SK-MEL-5 (cell line): ENCODE results near the gene MYO16. TPM values are rescaled to one million over a fixed set of nuclear protein-coding genes. Genes with fewer than 3 reads are reported as not detected.

Source experiments
- DNase-seq: peaks from one replicate; pipeline ENCODE4 v3.0.0-alpha.2; 2016; ENCODE audit warnings: low read depth, low spot score
- in situ Hi-C: cut with HindIII; loops from 2 replicates; pipeline ENCODE4 v1.10.0; 2016; ENCODE audit warnings: low sequenced_read_pairs, high pct_unique_total_duplicates, low pct_unique_long_range_greater_than_20kb
- total RNA-seq: library from RNA; depleted of rRNA; stranded (reverse); fragments of >200 nt; shearing (Covaris generic); gene quantifications from 2 replicates; pipeline ENCODE4 v1.2.3, GENCODE V29; 2014

Gene MYO16
- total RNA-seq, 1 experiment from 2014 or later = 0.18 TPM

- no peak for DNase-seq
- in situ Hi-C loops = no loop called here
These were observed 75.6 kb downstream of the MYO16 start for GRCh38 chr13:108705031-108705430.

GRCh38 chr13:108707584-108707983, 78.2 kb downstream of the MYO16 start:
- in situ Hi-C loops = no loop called here
- DNase-seq = no peak

GRCh38 chr13:108708921-108709320, 79.5 kb downstream of the MYO16 start:
- in situ Hi-C loops = no loop called here

DNA sequence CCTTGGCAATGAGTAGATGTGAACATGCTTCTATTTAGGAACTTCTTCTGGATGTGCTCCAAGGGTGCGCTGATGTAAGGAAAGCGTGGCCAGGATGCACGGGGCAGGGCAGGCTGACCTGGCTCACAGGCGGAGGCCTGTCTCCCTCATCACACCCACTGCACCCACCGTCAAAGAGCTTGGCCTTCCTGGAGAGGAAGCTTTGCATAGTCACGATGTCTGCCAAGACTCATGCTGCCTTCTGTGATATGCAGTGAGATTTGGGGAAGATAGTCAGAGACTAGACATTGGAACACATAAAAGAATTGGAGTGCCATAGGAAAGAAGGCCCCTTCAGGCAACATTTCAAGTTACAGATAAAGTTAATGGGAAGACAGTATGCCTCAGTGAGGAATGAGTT, 82.0 kb downstream of the MYO16 start:
- DNase-seq = no peak
- in situ Hi-C loops = no loop called here

More at GRCh38 chr13:108708921-108709320, 79.5 kb downstream of the MYO16 start:
- no peak for DNase-seq

- in situ Hi-C loops = no loop called here
- DNase-seq = no peak
These were observed 96.1 kb downstream of the MYO16 start for GRCh38 chr13:108725471-108725870.

DNA sequence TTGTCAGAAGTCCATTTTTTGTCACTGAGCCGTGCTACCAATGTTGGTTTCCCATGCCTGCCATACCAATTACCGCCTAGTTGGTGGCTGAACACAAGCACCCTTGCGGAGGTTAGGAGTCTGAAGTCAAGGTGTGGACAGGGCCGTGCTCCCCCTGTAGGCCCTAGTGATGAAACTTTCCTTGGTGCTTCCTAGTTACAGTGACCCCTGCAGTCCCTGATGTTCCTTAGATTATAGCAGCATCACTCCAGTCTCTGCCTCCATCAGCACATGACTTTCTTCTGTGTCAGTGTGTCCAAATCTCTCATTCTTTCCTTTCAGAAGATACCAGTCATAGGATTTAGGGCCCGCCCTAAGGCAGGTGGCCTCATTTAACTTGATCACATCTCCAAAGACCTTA, 99.0 kb downstream of the MYO16 start:
- DNase-seq = peak; percentile 64
- in situ Hi-C loops = no loop called here

GRCh38 chr13:108733022-108733560, 103.7 kb downstream of the MYO16 start:
- DNase-seq = no peak
- in situ Hi-C loops = no loop called here

DNA sequence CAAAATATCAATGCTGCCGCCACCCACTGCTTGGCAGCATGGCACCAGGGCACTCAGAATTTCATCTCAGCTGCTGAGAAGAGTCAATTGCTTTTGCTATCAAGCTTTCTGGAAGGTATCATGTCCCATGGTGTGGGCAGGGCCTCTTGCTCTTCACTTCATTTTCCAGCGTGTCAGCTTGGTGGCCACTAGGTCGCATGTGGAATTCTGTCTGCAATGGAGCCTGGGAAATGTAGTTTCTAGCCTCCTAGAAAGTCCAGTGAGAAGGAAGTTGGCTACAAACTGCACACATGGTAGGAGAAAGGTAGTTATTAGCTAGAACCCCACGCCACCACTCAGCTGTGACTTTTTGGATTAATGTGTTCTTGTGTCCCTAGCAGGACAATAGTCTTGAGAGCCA, 105.3 kb downstream of the MYO16 start:
- in situ Hi-C loops = no loop called here
- peak; percentile 78 for DNase-seq

DNA sequence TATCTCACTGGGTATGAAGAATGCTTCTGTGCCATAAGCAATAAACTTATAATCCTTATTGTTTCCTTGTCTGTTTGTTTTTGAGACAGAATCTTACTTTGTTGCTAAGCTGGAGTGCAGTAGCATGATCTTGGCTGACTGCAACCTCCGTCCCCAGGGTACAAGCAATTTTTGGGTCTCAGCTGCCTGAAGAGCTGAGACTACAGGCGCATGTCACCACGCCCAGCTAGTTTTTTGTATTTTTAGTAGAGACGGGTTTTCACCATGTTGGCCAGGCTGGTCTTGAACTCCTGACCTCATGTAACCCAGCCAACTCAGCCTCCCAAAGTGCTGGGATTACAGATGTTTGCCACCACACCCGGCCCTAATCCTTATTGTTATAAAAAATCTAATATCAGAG, 112.5 kb downstream of the MYO16 start:
- in situ Hi-C loops = no loop called here
- no peak for DNase-seq

DNA sequence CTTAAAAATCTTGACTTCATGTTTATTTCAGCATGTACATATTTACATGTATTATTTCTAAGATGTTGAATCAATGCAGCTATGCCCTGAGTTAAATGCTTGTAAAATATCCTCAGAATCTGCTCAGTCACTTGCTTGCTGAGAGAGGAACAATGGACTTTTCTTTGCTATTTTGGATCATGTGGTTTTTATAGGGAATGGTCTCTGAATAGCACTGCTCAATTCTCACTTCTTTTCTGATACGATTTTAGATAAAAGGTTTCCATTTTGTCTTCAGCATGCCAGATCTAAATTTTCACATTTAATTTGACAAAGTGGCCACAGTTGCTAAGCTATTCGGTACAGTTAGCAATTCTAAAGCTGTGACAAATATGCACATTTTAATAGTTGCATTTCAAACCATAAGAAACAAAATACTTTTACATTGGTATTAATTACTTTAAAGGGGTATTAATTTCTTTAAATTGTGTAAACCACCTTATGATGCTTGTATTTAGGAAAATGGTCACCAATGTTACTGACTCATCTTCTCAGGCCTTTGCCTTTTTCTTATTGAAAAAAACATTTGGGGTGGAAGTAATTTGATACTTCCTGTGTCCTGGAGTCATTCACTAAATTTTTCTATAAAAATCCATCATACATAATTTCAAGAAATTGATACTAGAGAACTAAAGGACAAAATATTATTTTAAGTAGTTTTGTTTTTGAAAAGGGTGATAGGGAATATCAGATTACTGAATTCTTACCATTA, 113.5 kb downstream of the MYO16 start:
- DNase-seq = peak; percentile 82
- in situ Hi-C loops = no loop called here

DNA sequence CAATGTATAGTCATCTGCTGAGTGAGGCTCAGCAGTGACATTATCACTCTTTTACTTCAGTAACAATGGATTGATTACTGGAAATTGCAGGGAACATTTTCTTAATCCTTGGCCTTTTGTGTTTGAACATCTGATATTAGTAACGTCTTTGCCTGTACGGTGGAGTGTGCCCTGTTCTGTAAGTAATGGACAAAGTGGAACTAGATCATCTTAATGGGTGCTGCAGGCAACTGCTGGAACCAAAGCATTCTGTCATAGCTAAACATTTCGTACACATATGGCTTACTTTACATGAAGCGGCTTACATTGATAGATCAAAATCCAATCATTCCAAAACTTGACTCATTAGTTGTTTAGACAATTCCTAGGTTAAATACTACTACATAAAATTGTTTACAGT, 114.1 kb downstream of the MYO16 start:
- in situ Hi-C loops = no loop called here

DNA sequence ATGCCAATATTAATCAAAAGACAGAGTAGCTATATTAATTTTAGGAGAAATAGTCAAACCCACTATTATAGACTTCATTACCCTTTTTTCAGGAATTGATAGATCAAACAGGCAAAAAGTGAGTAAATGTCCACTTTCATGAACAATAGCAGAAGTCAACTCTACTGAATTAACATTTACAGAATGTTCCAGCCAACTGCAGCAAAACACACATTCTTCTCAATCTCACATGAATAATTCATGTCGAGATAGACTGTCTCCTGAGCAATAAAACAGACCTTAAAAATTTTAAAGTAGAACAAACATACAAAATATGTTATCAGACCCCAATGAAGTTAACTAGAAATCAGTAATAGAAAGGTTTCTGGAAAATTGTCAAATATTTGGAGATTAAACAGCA, 118.4 kb downstream of the MYO16 start:
- in situ Hi-C loops = no loop called here

More for the DNA sequence above, 114.1 kb downstream of the MYO16 start:
- no peak for DNase-seq

DNA sequence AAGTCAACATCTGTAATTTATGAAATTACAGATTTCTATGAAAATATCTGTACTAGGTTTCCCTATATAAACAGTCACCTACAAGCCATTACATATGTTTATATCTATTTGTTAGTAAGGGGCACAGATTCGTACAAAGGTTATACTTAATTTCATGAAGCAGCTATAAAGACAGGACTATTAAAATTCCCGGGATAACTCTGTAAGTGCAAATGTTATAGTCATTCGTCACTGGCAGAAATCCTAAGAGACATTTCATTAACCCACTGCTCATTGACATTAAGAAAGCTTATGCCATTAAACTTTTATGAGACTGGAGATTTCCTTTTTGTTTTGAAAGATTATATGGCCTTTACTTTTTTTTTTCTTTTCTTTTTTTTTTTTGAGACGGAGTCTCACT, 122.9 kb downstream of the MYO16 start:
- in situ Hi-C loops = no loop called here
- no peak for DNase-seq

More for the DNA sequence above, 118.4 kb downstream of the MYO16 start:
- DNase-seq = no peak

DNA sequence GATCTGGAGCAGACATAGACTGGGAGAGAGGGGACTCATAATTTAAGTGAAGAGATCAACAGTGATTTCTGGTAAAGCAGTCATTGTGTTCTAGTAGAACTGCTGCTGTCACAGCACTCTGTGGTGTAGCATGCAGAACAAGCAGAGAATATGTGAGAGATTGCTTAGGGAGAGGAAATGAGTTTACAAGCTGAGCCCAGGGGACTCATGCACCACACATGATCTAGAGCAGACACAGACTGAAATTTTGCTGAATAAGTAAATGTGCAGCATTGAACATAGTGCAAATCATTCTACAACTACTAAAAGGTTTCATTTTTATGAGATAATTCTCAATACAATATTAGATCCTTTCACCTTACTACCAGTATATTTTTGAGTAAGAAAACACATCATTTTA, 125.7 kb downstream of the MYO16 start:
- in situ Hi-C loops = no loop called here
- peak; percentile 89 for DNase-seq

DNA sequence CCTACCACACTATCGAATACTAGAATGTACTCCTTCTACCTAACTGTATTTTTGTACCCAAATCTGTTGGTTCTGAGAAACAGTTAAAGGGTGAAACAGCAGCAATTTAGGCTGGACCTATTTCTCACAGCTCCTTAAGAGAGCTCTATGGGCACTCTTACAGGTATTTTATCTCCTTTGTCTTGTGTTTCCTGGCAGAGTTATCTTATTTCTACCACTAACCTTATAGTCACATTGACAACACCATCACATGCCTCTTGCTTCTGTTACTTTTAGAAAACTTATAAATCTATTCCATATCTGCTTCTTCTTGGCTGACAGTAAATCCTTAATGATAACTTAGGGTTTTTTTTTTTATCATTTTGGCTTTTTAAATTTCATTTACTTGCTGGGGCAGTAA, 130.7 kb downstream of the MYO16 start:
- DNase-seq = no peak
- in situ Hi-C loops = no loop called here

DNA sequence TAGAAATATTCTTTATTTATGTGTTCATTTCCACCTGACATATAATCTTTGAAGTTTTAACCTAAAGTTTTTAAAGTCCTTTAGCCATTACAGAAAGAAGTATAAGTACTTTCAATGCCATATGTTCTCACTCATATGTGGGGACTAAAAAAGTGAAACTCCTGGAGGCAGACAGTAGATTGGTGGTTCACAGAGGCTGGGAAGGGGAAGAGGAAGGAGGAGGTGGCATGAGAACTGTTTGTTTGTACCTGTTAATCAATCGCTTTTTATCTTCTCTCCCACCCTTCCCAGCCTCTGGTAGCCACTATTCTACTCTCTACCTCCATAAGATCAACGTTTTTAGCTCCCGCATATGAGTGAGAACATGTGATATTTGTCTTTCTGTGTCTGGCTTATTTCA, 131.1 kb downstream of the MYO16 start:
- in situ Hi-C loops = no loop called here
- no peak for DNase-seq

DNA sequence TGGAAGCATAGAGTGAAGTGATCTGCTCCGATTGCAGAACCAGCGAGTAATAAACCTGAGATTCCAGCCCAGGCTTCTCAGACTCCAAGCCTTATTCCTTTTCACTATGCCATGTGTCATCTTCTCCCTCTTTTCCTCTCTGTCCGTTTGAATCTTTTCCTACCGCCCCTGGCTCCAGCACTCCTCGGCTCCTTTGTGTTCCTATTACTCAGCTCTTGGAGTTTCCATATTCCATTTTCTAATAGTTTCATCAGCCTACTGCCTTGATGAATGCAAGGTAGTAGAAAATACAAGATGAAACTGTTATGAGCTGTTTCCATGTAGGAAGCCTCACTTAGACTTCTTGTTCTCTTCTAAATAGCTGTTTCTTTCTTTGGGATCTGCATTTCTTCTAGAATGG, 138.6 kb downstream of the MYO16 start:
- in situ Hi-C loops = no loop called here
- DNase-seq = no peak

DNA sequence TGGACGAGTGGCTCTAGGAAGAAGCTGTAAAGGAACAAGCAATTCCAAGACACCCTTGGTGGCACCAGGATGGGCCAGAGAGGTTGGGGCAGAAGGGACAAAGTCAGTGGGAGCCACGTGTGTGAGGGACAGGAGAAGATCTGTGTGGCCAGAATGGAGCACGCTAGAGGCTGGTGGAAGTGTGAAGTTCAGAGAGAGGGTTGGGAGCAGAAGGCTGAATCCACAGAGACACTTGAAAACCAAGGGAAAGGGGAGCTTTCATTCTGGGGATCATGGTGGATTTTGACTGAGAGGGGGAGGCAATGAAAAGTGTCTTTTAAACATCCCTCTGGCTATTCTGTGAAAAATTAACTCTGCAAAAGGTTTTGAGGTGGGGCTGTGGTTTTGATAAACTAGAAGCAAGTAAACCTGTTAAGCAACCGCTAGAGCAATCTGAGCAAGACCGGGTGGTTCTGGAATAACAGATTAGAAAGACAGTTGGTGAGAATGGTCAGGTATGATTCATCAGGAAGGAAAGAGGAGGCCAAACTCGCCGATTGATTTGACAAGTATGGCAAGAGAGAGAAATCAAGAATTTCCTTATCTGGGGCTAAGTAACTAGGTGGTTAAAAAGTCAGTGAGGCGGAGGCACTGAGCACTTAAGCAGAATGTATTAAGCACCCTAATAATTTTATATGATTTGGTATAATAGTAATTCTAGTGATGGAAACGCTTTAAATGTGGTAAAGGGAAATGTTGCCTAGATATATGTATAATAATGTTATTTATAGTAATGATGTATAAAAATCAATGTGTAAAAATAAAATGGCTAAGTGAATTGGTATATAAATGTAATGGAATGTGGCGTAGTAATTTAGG, 140.0 kb downstream of the MYO16 start:
- in situ Hi-C loops = no loop called here
- no peak for DNase-seq

DNA sequence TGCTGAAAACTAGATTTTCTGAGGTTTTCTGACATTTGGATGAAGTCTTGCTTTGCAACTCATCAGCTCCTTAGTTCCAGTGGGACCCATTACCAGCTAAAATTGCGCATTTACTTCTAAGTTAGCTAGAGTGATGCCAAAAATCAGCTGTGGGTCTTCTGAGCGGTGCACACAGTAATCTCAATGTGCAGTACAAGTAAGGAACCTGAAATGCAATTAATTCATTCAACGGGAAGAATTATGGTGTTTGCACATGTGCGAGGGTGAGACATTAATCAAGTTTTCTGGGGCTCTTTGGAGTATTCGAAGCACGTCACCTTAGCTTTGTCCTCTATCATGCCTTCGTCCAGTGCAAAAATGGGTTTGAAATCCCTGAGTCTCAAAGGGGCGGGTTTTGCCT, 146.2 kb downstream of the MYO16 start:
- in situ Hi-C loops = no loop called here
- DNase-seq = no peak
